ENCODE results near the gene C12orf76.
"Not testable (repeated sequence)": the region's sequence is repeated elsewhere in the genome, so short reads cannot be mapped to it uniquely, and the experiment has no call there.

GRCh38 chr12:110068115-110068514 is 19.8 kb upstream of the C12orf76 start:
- not testable (repeated sequence) for TF ChIP-seq CTCF, POLR2A (IDR thresholded peaks at IDR 0.05)

All from right lobe of liver (tissue), 4 donors.